HG02970 (cell line): ENCODE measurements around the gene DAPK2.

Experiments used
- ATAC-seq: cut with Tn5 transposase; IDR thresholded peaks from one replicate; pipeline ENCODE4 v1.9.1; 2021; ENCODE audit warnings: mild to moderate bottlenecking, moderate library complexity, moderate number of reproducible peaks; ENCODE audit not compliant: unreplicated experiment, low FRiP score

DAPK2 gene

DNA sequence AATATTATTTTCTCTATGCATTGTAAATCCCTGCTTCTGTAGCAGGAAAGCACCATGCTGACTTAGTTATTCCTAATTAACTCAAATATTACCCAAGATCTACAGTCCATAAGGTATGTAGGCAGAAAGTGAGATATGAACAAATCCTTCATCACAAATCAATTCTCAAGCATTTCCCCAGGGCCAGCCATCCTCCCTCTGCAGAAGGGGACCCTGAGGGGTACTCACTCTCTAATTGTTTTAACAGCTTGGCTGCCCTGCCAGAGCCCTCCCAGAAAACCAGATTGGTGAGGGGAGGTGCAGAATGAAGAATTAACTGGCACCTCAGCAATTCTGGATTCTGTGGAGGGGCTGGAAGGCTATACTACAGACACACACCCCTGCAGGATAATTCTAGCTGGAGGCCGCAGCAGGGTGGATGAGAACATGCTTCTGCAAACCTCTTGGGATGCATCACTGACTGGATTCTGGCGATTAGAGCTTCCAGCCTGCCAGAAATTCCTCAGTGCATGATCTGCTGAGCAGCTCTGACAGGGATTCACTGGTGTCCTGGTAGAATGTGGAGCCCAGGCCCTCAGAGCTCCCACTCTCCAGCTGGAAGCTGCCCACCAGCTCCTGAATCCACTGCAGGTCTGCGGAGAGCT is 123.9 kb downstream of the DAPK2 start:
- ATAC-seq, result no peak

DNA sequence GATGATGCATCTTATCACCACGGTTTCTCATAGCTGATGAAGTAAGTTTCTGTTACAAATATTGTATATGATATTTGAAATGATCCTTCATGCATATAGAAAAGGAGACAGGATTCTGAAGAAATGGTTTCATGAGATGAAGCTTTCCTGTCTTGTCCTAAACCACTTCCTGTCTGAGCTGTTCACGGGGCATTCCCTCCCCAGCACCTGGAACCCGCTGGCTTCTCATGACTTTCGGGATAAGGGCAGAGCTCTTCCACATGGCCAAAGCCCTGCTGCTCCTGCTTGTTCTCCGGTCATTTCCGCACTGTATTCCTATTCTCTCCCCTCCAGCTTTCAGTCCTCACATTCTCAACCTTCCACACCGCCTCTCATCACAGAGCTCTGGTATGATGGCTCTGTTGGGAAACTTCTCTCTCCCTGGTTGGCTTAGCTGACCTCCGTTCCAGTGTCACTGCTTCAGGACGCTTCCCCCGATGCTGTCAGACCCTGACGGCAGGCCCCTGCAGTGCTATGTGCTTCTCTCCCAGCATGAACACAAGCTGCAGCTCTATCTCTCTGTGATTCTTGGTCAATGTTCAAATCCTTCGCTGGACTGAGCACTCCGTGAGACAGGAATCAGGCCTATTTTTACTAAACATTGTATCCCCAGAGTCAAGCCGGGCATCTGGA is 125.6 kb downstream of the DAPK2 start:
- no peak for ATAC-seq

DNA sequence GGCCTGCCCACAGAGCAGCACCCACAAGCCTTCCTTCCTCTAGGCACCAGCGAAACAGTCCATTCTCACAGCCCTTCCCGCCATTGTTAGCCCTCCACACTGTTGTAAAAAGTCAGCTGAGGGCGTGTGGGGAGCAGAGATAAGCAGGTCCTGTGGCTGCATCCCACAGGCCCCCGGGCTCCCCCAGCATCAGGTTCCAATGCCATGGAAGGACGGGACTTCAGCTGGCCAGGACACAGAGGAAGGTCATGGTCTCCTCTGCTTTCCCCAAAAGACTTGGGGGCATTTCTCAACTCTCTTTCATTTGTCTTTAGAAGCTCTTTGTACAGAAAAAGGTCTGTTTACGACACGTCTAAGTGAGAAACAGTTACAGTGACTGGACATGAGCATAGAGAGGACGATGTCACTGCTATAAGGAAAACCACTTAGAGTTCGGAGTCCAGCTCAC is 127.4 kb downstream of the DAPK2 start:
- no peak for ATAC-seq

DNA sequence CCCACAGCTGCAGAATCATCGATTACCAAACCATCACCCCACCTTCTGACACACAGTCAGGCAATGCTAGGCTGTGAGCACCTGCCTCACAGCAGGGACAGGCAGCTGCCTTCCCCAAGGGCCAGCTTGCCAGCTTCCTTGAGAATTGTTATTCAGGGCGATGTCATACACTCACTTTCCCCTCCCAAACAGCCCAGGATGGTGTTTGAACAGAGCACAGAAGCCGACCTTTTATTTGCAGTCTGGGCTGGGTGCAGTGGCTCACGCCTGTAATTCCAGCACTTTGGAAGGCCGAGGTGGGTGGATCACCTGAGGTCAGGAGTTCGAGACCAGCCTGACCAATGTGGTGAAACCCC is 128.0 kb downstream of the DAPK2 start:
- ATAC-seq, result no peak

DNA sequence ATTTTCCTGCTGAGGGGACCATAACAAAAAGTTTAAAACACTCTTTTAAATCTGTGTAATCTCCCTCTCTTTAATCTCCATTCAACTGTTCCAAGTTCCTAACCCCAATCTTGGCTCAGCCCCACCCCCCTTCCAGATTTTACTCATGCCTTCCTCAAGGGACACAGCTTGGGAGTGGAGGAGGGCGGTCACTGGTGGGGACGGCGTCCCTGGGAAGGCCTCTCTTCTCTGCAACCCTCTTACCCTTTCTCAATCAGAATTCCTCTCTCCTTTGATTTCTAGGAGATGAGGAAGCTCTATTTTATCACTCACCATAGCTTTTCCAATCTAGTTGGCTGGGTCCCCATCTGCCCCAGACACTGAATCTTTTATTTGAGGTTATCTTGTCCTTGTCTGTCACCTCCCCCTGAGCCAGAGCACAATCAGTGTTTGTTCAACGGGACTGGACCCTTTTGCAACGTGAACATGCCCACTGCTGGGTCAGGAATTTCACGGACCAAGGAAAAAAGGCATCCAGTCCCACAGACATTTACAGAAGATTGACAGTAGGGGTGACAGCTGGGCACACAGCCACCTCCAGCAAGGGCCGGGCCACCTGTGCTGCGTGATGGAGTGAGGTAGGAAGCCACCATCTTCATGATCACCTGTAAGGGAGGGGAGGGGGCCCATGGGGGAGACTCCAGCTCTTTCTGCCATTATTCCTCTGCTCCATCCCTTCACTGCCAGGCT is 128.5 kb downstream of the DAPK2 start:
- no peak for ATAC-seq

DNA sequence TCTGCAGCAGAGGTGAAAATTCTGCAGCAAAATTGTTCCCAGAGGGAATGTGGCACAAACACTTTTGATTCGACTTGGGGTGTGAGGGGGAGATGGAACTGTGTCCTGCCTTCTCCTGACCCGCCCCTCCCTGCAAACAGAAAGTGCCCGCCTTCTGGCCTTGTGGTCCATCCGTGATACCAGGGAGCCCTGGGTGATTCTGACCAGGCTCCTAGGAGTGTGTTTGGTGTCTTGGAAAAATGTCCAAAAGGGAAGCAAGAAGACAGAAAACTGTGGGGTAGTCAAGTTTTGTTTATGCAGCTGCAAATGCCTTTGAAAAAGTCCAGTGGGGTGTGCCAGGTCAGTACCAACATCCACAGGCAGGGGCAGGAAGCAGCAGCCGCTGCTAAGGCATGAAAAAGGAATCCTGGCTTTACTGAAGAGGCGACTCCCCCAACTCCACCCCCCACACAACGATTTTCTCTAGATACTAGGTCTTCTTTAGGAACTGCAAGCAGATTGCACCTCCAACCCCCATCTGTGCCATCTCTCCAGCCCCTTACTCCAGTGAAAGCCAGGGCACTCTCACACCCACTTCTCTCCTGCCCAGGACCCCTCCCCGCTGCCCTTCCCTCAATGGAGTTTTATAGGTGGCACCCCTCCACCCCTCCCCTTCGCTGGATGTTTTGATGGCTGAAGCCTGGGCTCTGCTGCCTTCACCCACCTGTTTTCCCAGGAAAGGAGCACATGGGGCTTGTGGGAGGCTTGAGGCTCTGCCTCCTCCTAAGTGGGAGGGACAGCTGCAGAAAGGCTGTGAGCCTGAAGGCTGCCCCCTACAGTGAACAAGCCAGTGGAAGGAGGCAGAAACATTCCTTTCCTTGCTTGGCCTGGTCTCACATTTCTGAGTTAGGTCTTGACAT is 130.2 kb downstream of the DAPK2 start:
- ATAC-seq, result no peak

DNA sequence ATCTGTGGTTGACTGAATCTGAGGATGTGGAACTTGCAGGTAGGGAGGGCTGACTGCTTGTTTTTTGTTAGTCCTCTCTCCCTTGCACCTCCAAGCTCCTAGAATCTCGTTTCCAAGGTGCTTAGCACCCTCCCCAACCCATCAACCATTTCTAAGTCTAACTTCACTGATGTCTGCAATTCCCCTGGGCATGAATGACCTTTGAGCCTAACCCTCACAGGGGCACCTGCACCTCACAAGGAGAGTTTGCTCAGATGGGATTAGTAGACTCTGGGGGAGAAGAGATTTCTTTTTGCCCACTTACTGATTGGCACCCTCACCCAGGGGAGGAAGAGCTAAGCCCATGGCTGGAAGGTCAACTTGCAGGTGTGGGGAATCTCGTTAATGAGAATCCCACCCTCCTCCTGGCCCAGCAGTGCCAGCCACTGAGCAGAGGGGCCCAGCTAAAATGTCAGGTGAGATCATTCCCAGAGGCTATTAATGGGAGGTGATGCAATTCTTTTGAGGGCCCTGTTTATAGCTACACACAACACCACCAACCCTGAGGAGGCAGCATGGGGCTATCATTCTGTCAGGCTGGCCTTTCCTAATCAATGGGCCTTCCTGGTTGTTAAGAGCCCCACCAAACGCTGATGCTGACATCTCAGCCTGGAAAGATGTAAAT is 130.9 kb downstream of the DAPK2 start:
- no peak for ATAC-seq

DNA sequence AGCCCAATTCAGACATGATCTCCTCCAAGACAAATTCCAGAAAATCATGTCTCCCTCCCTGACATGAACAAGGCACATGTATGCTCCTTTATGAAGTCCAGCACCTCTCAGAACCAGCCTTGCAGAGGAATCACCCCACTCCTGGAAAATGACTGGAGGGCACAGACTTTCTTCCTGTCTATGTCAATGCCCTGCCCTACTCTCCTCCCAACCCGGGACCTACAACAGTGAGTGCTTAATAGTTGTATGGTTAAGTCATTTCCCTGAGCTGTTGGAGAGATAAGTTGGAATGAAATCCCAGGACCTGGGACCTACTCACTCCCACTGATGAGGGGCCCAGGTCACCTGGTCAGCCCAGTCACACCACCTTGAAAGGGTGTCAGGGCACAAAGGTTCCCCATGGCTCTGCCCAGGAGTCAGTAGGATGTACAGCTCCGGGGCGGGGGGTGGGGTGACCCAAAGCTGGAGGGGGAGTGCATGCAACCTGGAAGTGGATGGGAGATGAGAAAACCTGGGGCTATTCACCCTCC is 132.4 kb downstream of the DAPK2 start:
- no peak for ATAC-seq

DNA sequence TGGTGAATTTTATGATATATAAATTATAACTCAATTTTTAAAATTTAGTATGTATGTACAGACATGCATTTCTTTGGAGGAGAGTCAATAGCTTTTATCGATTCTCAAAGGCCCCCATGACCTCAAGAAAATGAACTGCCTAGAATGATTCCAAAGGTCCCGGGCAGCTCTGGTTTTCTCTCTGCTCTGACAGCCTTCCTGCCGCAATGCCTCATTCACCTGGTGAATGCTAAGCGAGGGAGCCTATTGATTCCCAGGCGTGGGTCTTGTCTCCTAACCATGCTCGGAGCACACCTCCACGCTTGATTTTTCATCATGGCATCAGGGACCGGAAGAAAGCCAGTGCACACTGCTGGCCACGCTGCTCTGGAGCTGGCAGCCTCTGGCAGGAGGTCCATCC is 132.9 kb downstream of the DAPK2 start:
- no peak for ATAC-seq

DNA sequence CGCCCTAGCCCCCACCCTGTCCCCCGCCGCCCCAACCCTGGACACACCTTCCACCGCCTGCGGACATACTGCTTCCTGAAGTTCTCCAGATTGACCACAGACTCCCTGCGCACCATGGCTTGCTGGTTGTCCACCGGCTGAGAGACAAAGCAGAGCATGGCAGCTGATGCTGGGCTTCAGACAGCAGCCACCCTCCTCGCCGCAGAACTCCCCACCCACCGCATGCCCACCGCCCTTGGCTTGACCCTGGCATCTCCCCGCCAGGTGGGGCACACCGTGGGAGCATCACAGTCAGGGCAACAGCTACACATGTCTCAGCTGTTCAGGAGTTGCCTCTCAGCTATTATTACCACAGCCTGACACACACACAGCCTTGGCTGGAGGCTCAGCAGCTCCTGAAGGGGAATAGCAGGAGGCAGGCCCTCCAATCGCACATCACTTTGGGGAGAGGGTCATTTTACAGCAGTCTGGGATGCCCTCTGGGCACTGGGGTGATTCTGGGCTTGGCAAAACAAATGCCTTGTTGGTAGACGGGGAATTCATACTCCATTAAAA is 134.1 kb downstream of the DAPK2 start:
- ATAC-seq, result no peak

DNA sequence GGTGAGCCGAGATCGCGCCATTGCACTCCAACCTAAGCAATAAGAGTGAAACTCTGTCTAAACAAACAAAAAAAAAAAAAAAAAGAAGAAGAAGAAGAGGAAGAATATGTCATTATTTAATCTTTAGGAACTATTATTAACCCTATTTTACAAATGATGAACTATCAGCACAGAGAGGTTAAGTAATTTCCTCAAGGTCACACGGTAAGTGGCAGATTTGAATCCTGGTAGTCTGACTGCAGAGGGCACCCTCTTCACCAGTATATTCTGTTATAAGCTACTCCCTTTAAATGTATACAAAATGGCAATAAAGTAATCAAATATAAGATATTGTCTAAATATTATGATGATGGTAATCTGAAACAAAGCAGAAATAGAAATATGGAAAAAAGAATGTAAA is 135.1 kb downstream of the DAPK2 start:
- no peak for ATAC-seq

DNA sequence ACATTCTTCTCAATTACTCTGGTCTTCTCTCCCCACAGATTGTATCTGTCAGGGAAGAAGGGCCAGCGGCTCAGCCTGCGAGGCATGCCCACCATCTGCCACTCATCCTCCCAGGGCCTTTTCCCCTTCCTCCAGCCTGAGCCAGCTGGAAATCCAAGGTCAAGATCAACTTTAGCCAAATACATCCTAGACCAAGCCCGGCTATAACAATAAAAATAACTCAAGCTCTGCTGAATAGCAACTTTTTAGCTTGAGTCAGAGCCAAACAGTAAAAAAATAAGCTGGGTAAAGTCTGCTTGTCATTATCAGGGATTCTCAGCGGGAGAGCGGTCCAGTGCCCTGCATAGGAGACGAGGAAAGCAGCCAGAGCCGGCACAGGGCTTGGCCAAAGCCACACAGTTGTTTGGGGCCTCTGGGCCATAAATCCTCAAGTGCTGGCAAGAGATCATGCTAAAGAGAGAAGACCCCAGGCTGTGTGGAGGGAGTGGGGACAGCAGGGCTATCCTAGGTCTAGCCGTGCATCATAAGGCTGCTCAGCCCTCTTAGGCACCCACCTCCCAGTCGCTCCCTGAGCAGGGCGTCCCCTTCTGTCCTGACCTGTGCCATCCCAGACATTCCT is 136.4 kb downstream of the DAPK2 start:
- no peak for ATAC-seq

DNA sequence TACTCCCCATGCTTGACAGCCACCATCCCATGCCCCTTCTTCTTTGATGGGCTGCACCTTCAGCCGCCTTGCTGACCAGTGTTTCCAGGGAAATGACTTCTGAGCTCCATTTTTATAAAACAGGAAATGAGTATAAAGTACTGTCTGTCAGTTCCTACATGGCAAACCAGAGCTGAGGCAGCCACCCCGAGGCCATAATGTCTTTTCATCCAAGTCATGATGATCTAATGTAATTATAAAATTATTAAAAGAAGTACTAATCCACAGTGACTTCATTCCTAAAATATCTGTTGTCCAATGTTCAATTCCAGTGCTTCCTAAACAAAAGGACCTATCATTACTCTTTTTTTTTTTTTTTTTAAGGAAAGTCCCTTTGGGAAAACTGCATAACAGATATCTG is 137.3 kb downstream of the DAPK2 start:
- no peak for ATAC-seq

DNA sequence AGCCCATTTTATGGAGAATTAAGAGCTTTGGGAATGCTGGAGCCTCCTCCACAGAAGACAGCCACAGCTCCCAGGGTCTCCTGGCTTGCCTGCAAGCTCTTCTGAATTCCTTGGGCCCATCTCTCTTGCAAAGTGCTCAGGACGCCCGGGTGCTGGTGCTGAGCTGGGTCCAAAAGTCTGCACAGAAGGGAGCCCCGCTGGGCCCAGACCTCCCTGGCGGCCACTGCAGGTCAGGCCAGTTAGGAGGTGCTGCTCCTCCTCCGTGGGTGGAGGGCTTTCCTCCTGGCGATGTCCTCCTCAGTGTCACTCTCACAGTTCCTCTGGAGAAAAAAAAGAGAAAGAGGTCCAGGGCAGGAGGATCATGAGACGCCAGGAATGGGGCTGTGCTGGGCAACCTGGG is 138.0 kb downstream of the DAPK2 start:
- no peak for ATAC-seq

DNA sequence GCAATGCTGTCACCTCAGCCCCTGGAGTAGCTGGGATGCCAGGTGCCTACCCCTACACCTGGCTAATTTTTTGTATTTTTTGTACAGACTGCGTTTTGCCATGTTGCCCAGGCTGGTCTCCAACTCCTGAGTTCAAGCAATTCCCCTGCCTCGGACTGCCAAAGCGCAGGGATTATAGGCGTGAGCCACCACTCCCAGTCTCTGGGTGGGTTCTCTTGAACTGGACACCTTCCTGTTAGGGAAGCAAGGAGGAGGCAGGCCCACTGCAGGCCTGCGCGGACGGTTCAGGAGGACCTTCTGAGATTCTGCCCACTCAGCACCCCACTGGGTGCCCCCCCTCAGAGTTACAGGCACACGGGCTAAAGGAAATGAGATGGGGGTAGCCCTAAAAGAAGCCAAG is 138.8 kb downstream of the DAPK2 start:
- no peak for ATAC-seq

DNA sequence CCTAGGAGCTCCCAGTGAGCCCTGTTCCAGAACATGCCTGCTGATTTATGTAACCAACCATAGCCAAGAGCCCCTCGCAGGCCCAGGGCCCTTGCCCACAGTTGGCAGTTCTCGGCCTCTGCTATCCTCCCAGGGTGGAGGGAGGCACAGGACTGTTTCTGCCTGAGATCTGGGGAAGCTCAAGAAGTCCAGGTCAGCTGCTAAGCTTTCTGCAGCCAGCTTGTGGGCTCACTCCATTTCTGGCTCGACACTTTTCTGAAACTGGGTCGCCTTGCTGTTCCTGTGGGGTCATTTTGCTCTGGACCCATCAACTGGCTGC is 140.1 kb downstream of the DAPK2 start:
- no peak for ATAC-seq

DNA sequence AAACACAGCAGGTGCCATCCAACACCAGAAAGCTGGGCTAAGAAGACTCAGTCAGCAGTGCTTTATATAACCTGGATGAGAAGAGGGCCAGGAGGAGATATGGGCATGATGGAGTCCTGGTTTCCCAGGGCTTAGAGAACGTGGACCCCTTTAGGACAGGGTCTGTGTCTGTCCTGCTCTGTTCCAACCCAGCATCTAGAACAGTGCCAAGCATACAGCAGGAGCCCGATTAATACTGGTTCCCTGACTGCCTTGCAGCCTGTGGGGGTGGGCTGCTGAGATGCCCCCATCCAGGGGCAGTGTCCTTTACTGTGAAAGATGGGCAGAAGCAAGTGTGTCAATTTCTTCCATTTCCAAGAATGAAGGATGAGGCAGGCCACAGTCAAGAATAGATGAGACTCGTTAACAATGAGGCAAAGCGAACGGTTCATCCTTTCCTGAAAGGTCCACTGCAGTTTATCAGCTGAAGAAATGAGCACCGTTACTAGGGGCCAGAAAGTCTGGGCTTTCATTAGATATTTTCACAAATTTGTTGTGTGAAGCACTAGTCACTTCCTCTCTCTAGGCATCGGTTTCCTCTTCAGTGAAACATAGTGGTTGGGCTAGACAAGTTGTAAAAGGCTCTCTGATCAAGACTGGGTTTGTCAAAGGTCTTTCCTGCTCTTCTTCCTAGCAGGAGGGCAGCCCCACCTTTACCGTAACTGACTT is 140.6 kb downstream of the DAPK2 start:
- ATAC-seq, result no peak

DNA sequence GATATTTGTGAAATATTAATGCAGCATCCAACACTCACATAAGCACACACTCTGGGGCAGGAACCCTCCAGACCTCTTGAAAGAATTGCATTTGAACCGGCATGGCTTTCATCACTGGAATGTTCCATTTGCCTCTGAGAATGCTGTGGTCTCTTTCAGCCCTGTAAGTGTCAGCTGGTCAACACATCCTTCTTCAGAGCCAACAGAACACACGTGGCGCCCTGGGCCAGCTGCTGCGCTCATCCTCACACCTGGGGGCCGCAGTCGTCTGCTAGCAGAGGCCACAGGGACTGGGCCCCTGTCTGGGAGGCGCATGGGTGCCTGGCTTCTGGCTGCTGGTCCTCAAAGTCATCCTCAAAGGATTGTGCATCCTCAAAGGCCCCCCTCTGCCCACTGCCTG is 141.2 kb downstream of the DAPK2 start:
- no peak for ATAC-seq

DNA sequence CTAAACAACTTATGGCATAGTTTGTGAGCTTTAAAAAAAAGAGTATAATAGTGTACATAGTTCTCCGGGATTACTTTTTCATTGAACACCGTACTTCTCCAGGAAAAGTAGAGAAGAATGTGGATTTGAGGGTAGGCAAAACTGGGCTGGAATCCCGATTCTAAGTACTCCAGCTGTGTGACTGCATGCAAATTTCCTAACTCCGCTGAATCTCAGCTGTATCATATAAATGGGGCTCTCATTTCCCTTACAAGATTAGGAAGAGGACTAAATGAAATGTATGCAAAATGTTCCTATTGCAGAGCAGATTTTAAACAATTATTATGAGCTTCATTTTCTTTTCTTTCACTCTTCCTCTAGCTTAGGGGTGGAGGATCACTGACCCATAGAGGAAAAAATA is 142.2 kb downstream of the DAPK2 start:
- no peak for ATAC-seq
